ENCODE results near the gene RPS6KA5.
"Not testable (repeated sequence)": the region's sequence is repeated elsewhere in the genome, so short reads cannot be mapped to it uniquely, and the experiment has no call there.

Gene RPS6KA5

DNA sequence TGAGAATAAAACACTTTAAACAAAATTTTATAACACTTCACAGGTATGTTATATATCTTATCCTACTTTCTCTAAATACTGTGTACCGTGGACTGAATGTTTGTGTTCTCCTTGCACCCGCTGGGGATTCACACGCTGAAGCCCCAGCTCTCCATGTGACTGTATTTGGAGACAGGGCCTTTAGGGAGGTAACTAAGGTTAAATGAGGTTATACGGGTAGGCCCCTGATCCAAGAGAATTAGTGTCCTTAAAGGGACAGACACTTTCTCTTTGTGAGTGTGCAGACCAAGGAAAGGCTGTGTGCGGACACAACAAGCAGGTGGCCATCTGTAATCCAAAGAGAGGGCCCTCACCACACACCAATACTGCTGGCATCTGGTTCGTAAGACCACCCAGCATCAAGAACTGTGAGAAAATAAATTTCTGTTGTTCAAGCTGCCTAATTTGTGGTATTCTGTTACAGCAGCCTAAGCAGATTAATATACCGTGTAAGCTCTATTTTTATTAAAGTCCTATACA lies 174.1 kb downstream of the RPS6KA5 start:
- in situ Hi-C loops (cut with MboI; ENCODE audit: low sequenced_read_pairs): no loop called here

DNA sequence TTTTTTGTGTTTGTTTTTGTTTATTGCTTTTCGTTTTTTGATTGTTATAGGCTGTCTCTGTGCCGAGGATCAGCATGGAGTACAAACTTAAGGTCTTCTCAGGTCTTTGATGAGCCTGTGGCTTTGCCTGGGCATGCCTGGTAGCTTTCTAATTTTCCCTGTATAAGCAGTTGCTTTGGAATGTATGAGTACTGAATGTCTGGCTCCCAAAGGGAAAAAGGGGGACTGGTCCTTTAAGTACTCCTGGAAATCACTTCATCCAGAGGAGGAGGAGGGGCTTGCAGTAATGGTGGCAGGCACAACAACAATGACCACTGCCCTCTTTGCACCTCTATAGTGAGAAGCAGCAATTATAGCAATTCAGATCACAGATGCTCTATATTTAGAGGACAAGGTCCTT lies 176.7 kb downstream of the RPS6KA5 start:
- in situ Hi-C loops (cut with MboI; ENCODE audit: low sequenced_read_pairs): no loop called here

DNA sequence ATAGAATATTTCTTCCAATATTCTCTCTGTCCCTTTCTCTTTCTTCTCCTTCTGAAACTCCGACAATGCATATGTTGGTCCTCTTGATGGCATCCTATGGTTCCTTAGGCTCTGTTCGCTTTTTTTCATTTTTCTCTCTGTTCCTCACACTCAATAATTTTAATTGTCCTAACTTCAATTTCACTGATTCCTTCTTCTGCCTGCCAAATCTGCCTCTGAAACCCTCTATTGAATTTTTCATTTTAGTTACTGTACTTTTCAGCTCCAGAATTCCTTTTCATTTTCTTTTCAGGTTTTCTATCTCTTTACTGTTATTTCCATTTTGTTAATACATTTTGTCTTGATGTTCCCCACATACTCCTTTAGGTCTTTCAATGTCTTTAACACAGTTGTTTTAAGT lies 177.2 kb downstream of the RPS6KA5 start:
- in situ Hi-C loops (cut with MboI; ENCODE audit: low sequenced_read_pairs): no loop called here

DNA sequence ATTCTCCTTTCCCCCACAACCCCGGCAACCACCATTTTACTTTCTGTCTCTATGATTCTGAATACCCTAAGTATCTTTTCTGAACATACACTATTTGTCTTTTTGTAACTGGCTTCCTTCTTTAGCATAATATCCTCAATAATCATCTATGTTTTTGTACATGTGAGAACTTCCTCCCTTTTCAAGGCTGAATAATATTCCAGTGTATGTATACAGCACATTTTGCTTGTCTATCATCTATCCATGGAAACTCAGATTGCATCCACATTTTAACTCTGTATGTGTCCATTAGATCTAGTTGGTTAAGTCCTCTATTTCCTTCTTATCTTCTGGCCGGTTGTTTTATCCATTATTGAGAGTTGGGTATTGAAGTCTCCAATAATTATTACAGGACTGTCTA lies 180.2 kb downstream of the RPS6KA5 start:
- in situ Hi-C loops (cut with MboI; ENCODE audit: low sequenced_read_pairs): no loop called here

DNA sequence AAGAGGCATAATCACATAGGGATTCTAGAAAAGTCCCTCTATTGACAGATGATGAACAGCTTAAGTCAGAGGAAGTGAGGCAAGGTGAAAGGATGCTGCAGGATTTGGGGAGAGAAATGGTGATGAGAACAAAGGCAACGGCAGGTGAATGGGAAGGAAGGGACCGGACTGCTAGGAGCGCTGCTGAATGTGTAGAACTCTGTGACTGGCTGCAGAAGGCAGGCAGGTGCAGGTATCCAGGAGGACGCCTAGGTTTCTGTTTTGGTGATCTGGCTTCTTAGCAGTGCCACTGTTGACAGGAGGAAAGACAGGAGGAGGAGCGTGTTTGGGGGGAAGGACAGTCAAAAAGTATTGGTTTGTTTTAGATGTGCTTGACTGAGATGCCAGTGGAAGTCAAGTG lies 185.8 kb downstream of the RPS6KA5 start:
- in situ Hi-C loops (cut with MboI; ENCODE audit: low sequenced_read_pairs): no loop called here

DNA sequence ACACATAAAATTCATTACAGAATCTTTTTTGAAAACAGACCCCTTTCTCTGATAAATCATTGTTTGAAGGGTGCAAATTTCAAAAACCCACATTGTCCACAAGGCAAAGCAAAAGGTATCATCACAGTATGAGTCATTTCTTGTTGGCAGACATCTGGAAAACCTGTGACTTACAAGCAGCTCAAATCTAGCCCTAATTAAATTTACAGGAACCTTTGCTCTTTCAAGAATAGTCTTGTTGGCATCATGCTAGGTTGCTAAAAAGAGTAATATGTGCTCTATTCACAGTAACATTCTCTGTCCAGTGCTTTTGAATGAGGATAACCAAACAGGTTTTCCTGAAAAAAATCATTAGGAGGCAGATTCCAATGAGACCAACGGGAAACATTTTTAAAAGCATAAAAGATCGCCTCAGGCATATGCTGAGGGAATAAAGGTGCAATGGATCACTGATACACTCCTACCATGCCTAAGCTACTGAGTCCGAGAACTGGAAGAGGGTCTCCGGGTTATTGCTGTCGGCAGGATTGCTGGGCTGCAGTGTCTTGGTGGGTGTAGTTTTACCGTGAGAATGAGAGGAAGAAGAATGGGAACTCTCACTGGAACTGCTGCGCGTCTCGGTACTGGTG lies 188.7 kb downstream of the RPS6KA5 start:
- in situ Hi-C loops (cut with MboI; ENCODE audit: low sequenced_read_pairs): no loop called here

DNA sequence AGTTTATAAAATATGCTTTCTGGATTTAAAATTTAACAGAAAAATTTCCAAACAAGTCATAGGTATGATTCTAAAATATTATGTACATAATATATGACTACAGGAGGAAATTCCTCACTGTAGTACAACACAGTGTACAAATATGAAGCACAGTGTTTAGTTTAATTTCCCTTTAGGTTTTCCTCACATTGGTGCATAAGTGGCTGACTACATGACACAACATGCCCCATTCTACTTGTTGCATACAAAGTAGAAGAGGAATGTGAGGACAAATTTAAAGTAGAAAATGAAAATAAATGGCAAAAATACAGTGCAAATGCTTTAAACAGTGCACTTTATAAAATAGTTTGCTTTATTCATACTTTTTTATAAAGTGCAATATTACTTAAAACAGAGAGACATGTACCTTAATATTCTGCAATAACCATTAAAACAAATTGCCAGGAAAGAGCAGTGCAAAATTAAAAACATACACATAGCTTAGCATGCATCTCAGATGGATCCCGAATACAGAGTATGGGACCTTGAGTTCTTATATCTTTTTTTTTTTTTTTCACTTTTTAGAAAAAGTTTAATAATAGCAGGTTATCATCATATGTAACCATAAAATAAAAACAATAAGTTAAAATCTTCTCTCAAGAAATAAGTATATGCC lies 189.4 kb downstream of the RPS6KA5 start:
- in situ Hi-C loops (cut with MboI; ENCODE audit: low sequenced_read_pairs): no loop called here

DNA sequence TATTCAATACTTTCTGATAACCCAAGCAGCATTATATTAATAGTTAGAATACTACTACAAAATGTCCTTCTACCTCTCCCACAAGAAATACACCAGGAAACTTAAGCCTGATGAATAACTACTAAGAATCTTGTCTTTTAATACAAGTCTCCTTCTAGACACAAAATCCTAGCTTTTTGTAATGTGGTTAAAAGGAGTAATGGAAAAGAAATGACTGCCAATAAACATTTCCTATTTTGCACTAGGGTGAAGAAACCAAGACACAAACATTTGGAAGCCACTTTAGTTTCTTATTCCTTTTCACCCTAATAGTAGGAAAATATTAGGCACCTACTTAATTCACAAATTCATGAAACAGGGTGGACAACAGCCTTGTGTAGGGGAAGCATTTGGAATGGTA lies 192.9 kb downstream of the RPS6KA5 start:
- in situ Hi-C loops (cut with MboI; ENCODE audit: low sequenced_read_pairs): no loop called here

DNA sequence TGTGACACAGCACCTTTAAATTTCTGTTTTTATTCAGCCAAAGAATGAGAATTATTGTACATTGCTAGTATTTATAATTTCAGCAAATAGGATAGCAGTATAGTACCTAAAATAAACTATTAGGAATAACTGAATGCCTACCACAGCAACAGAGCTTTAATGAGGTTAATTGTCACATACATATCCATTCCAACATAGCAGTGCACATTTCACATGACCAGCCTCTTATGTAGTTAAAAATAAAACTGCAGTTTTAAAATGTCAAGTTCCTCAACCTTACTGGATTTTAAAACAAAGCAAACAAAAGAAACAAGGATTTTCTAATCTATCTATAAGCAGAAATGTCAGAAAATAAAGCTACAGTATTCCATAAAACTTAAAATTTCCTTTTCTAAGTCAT lies 193.6 kb downstream of the RPS6KA5 start:
- in situ Hi-C loops (cut with MboI; ENCODE audit: low sequenced_read_pairs): no loop called here

DNA sequence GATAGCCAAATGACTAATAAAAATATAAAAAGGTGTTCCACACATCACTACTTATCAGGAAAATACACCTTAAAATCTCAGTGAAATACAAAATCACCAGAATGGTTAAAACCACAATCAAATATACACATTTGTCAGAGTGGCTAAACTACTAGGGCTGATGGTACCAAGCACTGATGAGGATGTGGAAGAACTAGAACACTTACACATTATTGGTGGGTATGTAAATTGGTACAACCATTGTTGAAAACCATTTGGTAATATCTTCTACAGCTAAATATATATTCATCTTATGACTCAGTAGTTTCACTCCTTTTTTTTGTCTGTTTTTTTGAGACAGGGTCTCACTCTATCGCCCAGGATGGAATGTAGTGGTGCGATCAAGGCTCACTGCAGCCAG lies 195.7 kb downstream of the RPS6KA5 start:
- in situ Hi-C loops (cut with MboI; ENCODE audit: low sequenced_read_pairs): no loop called here

DNA sequence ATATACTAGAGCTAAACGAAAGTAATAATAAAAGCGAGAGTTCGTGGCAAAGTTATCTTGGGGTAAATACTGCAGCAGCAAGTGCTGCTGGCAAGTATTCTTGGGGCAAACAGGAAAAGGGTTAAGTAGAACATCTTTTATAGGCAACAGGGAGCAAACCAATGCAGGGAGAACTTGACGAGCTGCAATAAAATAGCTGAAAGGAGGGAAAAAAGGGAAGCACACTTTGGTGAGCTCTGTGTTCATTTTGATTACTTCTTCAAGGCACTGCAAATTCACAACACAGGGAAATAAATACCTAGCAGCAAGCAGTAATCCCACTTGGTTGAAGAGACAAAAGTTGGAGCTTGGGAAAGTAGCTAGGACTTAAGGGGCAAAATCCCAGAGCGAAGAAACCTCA lies 201.9 kb downstream of the RPS6KA5 start:
- in situ Hi-C loops (cut with MboI; ENCODE audit: low sequenced_read_pairs): no loop called here

DNA sequence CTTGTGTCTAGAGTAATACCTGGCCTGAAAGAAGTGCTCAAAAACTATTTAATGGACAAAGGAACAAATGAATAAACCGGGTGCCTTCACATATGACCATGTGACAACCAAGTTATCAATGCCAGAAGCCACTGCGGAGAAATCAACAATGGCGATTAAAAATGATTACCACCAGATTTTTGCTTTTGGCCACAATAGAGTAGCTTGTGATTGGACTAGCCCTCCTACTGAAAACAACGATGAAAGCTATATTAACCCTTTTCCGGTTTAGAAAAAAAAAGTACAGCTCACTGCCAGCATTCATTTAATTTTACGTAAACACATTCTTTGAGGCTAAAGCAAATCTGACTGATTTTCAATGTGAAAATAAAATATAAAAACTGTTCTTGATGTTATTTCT lies 202.6 kb downstream of the RPS6KA5 start:
- in situ Hi-C loops (cut with MboI; ENCODE audit: low sequenced_read_pairs): no loop called here

DNA sequence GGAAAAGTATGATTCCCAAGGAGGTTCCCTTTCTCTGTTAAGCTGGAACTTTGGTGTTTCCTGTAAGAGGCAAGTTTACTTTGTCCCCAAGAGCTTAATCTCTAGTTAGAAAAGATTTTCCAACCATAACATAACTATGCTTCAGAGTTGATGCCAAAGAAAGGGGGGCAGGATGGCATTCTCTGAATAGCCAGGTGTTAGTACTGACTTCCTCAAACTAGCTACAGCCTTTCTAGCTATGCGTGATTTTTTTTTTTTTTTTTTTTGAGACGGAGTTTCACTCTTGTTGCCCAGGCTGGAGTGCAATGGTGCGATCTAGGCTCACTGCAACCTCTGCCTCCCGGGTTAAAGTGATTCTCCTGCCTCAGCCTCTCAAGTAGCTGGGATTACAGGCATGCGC lies 204.3 kb downstream of the RPS6KA5 start:
- in situ Hi-C loops (cut with MboI; ENCODE audit: low sequenced_read_pairs): not testable (repeated sequence)

DNA sequence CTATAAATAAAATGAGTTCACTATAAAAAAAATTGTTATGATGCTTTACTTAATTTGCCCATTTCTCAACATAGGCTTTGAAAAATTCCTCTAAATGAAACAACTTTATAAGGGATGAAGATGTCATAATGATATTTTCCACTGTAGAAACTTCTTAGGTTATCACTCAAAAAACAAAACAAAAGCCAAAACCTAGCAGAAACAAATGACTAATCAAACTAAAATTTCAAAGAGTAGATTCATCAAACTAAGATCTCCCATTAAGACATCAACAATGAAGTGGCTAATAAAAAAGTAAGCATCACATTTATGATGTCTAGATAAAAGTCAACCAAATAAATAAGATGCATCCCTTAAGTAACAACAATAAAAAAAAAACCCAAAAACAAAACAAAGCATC lies 207.3 kb downstream of the RPS6KA5 start:
- in situ Hi-C loops (cut with MboI; ENCODE audit: low sequenced_read_pairs): no loop called here

DNA sequence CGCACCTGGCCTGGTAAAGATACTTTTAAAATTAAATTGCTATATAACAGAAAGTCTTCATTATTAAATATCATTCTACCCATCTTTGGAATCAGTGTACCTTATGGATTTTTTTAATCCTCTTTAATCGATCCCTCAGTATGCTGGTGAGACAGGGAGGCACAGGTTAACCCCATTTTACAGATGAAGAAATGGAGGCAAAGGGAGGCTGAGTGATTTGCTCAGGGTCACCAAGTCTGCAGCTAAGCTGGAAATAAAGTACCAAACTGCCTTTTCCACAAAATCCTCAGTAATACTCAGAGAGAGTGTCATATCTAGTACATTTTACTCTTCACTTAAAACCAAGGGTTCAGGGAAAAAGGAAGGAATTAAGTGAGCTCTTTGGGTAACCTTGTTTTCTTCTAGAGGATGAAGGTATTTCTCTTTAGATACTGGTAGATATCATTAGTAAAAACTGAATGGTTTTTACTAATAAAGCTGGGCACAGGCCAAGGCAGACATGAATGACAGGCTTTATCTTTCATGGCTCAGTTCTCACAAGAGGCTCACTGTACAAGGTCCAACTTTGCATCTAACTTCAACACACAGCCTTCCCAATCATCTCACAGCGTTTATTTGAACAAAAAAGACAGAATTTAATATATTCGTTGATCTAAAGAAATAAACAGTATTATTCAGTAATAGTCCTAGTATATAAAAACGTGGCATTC lies 209.0 kb downstream of the RPS6KA5 start:
- in situ Hi-C loops (cut with MboI; ENCODE audit: low sequenced_read_pairs): no loop called here

DNA sequence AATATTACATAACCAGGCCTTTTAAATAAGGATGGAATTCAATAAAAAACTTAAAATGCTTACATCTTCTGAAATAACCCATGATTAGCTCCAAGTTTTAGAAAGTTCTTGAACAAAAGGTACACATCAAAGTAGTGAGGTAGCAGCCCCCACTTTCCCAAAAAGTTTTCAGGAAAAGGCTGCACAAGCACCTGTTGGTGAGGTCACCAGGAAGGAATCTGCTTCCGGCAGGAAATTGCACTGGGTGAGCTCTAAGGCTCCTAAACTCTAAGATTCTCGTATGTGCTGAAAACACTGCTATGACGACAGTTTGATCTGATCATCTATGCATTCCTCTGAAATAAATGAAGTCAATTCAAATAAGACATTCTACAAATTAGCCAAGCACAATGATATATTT lies 210.0 kb downstream of the RPS6KA5 start:
- in situ Hi-C loops (cut with MboI; ENCODE audit: low sequenced_read_pairs): no loop called here

DNA sequence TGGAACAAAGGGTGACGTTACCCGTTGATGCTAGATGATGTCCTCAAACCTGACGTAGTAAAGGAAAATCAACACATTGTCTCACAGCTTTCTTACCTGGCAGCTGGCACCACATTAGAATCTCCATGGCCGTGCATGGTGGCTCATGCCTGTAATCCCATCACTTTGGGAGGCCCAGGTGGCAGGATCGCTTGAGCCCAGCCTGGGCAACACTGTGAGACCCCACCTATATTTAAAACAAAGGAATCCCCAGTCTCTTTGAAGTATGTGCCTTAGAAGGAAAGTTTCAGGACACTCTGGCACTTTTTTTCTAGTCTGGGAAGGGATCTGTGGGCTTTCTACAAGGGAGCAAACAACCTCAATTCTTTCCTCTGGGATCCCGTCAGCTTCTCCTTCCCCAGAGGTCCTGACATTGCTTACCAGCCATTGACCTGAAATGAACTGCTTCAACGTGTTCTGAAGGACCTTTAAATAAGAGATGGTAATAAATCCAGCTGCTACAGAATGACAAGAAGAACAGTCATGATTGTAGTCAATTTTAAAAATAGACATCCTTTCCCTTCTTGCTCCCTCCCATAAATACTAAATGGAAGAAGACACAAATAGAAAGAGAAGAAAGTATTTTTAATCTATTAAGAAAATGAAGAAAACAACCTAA lies 210.5 kb downstream of the RPS6KA5 start:
- in situ Hi-C loops (cut with MboI; ENCODE audit: low sequenced_read_pairs): no loop called here

DNA sequence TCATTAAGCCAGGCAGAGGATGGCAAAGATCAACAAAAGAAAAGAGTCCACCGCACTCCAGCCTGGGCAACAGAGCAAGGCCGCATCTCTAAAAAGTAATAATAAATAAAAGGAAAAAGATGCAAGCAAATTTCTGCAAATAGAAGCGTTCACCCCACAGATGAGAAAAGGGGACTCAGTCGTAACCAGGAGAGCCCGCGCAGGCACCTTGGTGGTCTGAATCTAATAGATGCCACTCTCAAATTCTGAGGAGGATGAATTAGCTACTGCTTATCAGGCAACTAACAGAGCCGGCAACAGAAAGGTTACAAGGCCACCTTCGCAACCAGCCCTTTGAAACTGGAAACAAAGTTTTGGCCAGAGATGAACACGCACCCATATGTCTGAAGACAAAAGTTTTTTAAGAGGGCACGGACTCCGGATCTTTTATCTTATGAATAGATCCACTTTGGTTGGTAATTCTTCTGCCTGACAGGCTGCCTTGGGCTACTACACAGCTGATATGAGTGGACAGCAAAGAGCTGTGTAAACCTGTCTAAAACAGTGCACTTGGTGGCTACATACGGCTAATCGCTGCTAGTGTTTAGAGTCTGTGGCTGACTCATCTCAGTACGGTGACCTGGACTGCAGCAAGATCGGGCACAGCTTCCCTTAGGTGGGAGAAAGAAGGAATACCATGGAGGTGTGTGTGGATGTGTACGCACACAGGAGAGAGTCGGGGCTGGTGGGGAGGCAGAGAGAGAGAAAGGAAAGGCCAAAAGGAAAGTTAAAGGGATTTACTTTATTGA lies 211.3 kb downstream of the RPS6KA5 start:
- in situ Hi-C loops (cut with MboI; ENCODE audit: low sequenced_read_pairs): no loop called here

DNA sequence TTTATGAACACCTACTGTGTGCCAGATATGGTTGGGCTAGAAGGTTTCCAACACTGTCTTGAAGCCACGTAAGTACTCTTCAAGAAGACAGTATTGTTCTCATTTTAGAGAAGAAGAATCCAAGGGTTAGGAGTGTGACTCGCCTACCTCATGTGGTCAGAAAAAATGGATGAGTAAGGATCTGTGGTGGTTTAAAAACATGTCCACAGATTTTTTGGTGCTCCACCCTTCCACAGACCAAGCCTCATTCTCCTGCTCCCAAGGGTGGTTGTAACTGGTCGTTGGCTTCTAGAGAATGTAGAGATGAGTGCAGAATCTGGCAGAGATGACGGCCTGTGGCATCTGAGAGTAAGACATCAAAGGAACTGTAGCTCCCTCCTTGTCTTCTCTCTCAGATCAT lies 213.9 kb downstream of the RPS6KA5 start:
- in situ Hi-C loops (cut with MboI; ENCODE audit: low sequenced_read_pairs): no loop called here

DNA sequence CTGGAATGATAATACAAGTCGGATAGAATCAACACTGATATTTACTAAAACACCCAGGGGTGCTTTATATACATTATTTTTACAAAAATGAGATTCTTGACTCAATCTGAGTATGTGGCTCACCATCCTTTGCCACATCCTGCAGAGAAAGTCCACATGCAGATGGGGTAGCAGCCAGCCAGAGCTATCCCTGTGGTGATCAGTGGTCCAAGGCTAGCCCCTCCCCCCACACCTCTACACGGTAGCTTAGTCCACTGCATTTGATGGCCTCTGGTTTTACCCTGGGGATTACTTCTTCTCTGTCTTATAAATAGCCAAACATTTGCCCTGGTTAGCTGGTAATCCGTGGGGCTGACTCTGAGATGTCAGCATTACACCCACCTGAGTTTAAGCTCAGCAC lies 216.1 kb downstream of the RPS6KA5 start:
- in situ Hi-C loops (cut with MboI; ENCODE audit: low sequenced_read_pairs): no loop called here

DNA sequence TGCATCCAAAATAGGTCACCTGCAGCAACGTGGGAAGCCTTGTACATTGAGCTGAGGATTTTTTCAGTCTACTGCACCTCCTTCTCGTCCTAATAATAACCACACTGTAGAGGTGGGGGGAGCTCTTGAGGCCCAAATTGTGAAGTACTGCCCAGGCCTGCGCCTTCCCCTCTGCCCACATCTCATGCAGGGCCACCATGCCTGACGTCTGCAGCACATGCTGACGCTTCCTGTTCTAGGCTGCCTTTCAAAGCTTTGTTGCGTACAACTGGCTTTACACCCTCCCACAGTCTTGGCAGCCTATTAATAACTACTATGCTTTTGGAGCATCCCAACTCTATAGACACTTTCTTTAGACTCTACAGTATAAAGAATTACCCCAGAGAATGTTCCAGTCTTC lies 217.7 kb downstream of the RPS6KA5 start:
- in situ Hi-C loops (cut with MboI; ENCODE audit: low sequenced_read_pairs): no loop called here

Data from HL-60/S4 (cell line).